GM19025 (cell line): ENCODE measurements around the gene ITM2A.

ENCODE experiments used
- ATAC-seq: cut with Tn5 transposase; IDR thresholded peaks from one replicate; pipeline ENCODE4 v1.9.1; 2021; ENCODE audit warnings: mild to moderate bottlenecking, low read depth, moderate library complexity; ENCODE audit not compliant: unreplicated experiment

ITM2A gene

DNA sequence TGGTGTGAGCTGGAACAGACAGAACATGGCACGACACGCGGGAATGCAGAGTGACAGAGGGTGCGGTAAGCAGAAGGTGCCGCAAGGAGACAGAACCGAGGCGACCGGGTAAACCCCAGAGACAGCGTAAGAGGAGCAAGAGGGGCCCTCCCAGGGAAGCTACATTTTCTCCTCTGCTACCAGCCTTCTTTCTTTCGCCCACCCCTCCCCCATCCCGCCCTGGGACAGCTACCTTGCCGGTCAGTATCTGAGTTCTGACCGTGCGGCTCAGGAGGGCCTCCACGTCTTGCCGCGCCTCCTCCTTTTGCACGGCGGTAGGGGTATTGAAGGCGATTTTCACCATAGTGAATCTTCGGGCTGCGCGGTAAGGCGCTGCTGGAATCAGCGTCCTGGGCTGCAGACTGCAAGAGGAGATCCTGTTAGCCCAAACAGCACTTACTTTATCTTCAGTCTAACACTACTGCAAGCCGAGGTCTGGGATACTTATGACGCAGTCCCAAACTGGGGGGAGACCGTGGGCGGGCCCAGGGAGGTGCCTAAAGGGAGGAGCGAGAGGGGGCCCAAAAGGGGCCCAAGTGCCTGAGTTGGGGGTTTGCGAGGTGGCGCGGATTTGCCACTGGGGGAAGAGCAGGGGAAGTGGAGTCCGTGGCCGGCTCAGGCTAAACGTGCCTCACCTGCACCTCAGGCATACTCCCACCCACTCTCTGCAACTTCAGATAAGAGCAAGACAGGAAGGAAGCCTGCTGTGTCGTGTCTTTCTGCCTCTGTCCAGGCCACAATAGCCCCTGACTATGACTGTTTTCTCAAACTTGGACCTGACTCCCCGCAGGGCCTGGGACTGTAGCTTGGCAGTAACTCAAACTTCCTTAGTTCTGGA, at the start of gene ITM2A:
TSS of gene ITM2A (minus strand) at position 462 of the 877 bp plus-strand sequence. CDS start at position 343, 119 bp downstream.
- peak; percentile 62 for ATAC-seq

DNA sequence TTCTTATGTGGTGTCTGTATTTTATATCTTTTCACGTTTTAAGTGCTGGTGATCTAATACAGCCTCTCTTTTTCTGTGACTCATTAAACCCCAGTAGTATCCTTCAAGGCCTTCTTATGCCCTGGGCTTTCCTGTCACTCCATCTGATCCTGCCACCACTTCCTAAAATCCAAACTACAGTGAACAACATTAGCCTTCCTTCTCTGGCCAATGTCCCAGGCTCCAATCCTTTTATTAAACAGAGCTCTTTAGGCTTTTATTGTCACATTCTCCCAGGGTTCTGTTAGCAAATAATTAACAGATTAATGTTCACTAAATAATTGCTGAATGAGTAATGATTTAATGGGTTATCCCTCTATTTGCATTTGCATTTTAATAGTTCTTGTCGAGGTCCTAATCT, 47.9 kb upstream of the ITM2A start:
- no peak for ATAC-seq

DNA sequence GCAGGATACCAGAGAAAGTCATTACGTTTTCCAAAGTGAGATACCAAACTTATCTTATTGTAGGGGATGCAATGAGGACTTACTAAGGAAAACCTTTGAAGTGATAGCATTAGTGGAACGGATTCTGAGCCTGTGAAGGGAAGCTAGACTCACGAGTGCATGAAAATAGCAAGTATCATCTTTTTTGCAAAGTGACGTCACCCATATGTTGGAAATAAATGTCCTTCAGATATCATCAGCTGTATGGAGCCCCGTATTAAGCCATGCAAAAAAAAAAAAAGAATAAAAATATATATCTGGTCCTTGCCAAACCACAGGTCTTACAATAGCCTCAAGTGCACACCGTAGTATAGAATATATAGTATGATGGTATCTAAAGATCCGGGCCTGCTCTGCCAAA, 46.8 kb upstream of the ITM2A start:
- no peak for ATAC-seq

DNA sequence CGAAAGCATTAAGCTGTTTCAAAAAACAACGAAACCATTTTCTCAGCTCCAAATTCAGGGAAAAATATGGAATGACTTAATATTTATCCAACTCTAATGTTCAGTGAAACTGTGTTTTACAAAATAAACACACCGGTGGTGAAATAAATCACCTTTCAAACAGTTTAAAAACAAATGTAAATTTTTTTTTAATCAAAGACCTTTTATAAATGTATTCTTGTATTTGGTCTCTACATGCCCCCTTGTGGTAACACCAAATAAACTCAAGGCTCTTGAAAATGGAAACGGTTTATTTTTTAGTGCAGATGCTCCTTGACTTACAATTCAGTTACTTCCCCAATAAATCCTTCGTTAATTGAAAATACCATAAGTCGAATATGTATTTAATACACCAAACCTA, 45.8 kb upstream of the ITM2A start:
- no peak for ATAC-seq

DNA sequence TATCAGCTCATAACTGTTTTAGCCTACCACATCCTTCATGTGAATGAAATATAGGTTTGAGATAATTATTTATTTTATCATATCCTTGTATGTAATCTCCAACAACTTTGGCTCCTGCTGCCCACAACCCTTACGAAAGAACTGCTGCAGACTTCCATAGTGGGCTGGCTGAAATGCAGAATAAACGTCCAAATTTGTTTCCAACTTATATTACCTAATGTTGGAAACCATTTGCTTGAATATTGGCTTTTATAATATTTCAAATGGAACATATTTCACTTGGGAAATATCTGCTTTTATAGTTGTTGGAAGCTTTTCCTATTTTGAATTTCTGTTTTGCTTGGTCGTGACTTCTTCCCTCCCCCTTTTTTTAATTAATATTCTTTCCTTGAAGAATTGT, 45.0 kb upstream of the ITM2A start:
- ATAC-seq, result no peak

DNA sequence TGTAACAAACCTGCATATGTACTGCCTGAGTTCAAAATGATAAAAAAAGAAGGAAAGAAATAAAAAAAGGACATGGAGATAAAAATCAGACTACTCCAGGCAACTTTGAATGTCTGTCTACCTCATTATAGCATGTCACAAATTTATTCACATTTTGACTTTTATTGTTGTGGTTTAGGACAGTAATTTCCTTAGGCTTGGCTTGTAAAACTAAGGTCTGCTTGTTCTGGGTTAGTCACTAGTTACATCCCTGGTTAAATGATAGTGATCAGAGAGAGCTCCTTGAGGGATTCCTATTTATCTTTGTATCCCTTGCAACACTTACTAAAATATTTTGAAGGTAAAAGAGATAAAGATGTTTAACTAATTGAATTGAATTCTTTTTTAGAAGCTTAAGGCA, 42.5 kb upstream of the ITM2A start:
- ATAC-seq, result no peak

DNA sequence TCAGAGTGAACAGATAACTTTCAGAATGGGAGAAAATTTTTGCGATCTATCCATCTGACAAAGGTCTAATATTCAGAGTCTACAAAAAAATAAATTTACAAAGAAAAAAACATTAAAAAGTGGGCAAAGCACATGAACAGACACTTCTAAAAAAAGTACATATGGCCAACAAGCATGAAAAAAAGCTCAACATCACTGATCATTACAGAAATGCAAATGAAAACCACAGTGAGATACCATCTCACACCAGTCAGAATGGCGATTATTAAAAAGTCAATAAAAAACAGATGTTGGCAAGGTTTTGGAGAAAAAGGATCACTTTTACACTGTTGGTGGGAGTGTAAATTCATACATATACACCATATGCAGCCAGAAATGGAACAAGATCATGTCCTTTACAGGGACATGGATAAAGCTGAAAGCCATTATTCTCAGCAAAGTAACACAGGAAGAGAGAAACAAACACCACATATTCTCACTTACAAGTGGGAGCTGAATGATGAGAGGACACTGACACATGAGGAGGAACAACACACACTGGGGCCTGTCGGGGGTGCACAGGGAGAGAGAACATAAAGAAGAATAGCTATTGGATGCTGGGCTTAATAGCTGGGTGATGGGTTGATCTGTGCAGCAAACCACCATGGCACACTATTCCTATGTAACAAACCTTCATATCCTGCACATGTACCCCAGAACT, 41.6 kb upstream of the ITM2A start:
- ATAC-seq, result no peak

DNA sequence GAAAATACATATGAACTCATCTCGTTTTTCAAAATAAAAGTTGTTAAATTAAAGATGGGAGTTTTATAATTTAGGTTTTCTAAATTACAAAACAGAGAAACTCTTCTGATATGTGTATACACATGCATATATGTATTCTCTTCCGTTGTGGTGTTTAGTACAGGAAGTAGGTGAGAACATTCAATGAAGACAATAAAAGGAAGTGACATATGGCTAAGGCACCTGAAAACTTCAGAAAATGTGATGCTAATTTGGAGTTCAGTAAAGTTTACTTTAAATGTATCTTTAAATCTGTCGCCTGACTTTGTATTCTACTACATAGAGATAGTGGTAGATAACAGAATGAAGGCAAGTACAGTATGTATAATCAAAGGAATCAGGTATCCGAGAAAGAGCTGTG, 33.5 kb upstream of the ITM2A start:
- no peak for ATAC-seq

DNA sequence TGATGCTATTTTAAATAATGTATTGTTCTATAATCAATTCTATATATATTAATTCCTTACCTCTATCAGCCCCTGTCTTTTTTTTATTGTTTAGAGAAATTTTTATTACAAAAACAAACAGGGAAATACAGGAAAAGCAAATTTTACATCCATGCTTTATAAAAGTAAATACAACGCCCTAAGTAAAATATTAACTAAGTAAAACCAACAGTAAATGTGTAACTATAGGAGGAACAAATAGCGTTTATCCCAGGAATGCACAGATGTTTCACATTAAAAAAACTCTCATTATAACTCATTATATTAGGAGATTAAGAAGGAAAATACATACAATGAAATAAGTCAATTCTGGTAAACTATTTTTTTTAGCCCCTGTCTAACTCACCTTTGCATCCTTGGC, 8.2 kb upstream of the ITM2A start:
- ATAC-seq, result no peak

DNA sequence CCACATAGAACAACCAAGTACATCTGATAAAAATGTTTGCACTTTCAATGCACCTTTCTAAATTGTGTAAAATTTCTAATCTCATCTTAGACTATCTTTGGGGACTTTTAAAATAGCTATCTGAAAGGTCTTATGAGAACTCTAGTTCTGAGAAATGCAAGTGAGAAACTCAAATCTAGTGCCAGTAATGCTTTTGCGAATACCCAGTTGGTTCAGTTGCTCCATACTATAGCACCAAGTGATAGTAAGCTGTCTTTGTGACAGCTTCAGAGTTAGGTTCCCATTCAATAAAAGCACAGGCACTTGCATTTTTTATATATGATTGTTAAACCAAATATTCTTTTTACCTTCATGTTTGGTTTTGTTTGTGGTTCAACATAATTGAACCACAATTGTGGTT, 4.5 kb upstream of the ITM2A start:
- ATAC-seq, result no peak

DNA sequence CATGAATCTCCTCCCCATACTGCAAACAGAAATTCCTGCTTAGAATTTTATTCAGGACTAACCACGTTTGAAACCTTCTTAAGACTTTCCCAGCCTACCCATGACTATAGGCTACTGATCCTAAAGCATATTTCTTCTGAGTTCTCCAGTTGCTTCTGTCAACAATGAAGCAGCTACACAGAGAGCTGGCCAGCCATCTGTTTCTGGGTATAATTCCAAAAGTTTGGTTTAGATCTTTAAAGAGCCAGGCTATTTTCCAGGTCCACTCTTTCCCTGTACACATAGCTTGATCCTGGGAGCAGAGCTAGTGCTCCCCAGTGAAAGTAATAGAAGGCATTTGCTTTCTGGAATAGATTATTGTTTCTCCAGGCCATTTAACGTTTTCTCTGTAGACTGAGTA, 4.0 kb upstream of the ITM2A start:
- ATAC-seq, result no peak

DNA sequence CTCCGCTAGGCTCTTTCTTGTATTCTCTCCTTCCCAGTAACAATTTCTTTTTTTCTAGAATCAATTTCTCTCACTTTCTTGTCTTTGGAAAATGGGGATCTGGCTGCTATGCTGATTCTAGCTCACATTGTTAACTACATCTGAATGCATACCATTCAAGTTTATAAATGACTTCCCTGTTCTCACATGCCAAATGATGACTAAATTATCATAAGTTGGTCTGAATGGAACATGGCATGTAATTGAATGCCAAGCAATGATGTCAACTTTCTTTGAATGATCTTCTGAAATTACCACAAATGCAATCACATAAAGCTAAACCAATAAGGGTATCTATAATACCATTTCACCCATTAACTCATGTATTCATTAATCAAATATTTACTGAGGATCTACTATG, 2.7 kb upstream of the ITM2A start:
- ATAC-seq, result no peak

DNA sequence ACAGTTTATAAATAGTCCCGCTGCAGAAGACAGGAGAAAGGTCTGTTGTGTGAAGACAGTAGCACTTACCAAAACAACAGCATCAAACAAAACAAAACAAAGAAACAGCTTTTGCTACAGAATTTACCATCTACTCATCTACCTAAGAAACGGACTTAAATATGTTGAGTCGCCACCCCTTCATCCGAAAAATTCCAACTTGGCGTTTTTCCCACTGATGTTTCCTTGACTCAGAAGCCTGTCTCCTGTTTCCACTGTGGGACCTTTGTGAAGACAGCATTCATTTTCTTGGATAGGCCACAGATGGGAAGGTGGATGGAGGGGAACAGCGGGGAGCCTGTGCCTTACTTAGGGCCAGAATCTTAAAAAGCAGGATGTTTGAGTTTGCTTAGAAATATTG, 1.3 kb upstream of the ITM2A start:
- ATAC-seq, result no peak

DNA sequence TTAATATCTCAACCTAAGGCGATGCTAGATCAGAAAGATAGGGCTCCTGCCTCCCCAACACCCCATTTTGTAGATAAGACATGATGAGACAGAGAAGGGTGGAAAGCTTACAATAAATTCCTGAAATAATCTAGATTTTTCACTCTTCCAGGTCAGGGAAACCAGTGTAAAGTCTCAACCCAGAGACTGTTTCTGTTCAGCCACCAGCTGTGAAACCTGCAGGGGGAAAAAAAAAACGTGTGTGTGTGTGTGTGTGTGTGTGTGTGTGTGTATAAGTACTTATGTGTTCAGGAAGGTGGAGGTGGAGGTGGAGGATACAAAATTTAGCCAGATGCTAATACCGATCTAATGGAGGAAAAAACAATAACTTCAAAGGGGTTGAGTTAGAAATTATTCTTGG, 773 bp upstream of the ITM2A start:
- ATAC-seq, result no peak

DNA sequence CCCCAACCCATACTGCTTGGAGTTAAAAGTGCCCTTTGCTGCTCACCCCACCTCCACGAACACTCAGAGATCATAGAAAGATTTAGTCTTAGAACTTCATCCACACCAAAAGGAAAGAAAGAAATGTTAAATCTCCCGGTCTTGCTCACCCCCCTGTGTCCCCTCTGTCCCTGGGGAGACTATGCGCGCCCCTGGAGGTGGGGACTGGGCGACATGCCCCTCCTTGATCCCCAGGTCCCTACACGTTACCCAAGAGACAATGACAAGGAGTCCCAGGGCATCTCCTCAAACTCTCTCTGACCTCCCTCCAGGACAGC, 620 bp downstream of the ITM2A start:
- no peak for ATAC-seq

DNA sequence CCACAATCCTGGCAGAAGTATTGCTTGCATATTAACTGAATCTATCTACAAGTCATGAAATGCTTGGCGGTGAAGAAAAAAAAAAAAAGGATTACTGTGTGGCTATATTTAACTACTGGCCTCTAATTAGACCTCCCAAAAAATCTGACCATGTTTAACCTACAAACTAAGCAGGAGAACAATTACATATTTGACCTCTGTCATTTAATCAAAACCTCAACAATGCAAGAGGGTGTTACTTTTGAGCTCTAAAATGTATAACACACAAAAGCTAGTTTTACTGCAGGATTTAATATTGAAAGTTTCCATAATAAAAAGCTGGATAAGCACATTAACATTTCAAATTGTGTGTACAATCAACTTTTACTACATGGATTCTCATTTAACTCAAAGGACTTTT, 1.5 kb downstream of the ITM2A start:
- no peak for ATAC-seq

DNA sequence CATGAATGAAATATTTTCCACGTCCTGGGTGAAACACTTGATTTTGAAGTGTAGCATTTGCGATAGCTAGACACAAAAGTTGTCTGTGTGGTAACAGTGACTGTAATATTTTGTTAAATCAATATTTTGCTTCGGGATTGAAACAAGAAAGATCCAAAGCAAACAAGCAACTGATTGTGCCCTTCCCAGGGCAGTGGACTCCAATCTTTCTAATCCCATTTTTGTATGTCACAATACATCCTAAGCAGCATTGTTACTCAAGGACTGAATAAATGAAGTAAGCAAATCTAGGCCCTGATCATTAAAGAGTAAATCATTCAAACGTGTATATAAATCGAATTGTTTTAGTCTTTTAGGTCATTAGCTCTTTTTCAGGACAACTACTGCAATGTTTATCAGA, 2.8 kb downstream of the ITM2A start:
- ATAC-seq, result no peak

DNA sequence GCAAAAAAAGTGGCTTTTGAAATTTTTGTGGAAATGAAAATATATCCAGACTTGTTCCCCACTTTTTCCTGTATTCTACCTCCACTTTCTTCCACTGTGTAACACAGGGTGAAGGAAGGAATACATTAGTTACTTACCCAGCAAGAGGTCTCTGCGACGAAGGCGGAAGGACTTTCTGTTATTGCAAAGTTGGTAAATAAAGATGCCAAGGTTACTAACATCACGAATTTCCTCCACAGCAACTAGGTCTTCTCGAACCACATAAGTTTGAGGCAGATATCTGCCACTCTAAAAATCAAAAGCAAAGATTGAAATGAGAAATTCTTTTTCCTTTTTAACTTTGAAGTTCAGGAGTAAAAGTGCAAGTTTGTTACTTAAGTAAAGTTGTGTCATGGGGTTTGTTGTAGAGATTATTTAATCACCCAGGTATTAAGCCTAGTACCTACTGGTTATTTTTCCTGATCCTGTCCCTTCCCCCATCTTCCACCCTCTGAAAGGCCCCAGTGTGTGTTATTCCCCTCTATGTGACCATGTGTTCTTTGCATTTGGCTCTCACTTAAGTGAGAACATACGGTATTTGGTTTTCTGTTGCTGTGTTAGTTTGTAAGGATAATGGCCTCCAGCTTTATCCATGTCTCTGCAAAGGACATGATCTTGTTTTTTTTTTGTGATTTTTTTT, 5.8 kb downstream of the ITM2A start:
- ATAC-seq, result no peak

DNA sequence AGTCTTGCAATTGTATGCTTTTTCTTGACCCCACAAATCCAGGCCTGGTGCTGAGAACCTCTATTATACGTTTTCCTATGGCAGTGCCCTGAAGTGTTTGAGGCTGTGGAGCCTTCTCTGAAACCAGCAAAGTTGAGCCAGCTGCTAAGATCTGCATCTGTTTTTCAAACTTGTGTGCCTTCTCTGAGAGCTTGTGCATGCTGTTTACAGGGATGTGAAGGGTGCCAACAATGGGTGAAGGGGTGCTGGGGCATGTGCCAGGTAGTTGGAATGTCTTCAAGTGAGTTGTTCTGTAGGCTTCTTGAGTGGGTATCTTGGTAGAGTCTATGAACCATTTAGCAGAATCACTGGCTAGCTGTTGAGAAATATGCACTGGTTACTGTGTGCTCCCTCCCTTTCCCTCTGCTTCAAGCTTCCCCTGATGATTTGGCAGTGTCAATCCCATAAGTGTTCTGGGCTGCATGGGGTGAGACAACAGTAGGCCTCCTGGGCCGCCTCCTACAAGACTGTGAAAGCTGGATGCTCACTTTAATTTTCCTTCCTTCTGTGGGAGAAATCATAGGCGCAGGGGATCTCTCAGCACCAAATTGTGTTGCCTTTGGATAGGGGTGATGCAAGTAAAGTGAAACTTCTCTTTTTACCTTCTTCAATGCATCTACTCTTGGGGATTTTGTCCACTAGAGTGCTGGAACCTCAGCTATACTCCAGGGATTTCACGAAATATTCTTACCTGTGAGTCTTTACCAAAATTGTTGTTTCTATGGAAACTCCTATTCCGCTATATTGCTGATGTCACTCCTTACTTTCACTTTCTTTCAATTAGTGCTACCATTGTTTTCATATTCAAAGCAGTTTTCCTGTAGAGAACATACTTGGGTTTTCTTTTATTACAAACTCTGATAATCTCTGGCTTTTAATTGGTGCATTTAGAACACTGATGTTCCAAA, 30.0 kb downstream of the ITM2A start:
- no peak for ATAC-seq

DNA sequence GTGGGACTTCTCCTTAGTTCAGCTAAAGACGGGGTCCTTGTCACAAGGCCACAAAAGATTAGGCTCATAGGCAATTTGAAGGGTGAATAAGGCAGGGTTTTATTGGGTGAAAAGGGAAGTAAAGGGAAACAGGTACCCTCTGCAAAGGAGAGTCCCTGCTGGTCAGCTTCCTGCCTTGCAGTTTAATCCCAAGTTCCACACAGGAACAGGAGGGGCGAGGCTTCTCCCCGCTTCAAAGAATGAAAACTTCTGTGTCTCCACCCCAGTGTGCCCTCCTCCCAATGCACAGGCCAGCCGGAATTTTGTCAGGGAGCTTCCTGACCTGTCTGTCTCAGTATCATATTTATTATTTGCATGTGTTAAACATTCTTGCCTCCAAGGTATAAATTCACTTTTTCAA, 37.1 kb downstream of the ITM2A start:
- no peak for ATAC-seq
